GM15510 (cell line): ENCODE data around the gene CAPN11.

ENCODE experiments used
- POLR2A ChIP-seq: IDR thresholded peaks from 3 replicates; pipeline ENCODE4 v1.6.1; 2011; ENCODE audit warnings: borderline replicate concordance; ENCODE audit not compliant: insufficient read length; ENCODE audit errors: extremely low read depth

The CAPN11 gene

DNA sequence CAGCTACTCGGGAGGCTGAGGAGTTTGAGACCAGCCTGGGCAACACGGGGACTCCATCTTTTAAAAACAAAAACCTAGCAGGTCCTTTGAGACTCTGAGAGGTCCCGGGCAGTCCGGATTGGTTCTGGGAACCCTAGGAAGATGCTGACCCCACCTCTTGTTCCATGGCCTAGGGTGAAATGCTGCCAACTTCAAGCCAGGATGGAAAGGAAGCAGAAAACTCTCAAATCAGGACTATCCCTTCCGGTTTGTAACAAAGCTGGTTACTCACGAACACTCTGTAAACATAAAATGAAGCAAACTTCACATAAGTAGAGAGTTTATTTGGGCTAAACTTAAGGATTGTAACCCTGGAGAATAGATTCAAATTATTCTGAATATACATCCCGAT lies 28.0 kb downstream of the CAPN11 start:
- TF ChIP-seq POLR2A: no peak

DNA sequence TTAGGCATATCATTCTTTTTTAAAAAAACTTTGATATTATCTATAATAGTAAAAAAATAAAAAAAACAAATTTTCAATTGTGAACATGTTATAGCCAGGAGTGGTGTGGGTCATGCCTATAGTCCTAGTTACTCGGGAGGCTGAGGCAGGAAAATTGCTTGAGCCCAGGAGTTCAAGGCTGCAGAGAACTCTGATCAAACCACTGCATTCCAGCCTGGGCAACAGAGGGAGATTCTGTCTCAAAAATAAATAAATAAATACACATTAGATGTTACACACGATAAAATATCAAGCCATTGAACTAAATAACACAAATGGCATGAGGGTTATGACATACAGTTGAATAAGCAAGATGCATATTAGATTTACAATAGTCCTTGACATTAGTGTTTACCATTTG lies 30.2 kb downstream of the CAPN11 start:
- no peak for TF ChIP-seq POLR2A

GRCh38 chr6:44189257-44189656 lies 30.6 kb downstream of the CAPN11 start:
- TF ChIP-seq POLR2A: no peak

DNA sequence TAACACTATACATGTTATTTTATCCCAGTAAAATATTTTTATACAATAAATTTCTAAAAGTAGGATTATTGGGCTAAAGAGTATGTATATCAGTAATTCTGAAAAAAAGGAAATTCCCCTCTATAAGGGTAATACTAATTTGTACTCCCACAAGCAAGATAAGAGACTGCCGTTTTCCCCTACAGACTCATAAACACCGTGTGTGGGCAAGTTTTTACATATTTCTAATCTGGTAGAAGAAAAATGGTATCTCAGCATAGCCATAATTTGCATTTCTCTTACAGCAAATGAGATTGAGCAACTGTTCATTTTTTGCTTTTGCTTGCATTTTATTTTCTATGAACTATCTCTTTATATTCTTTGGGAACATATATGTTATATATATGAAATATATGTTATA lies 32.1 kb downstream of the CAPN11 start:
- TF ChIP-seq POLR2A: no peak

GRCh38 chr6:44192428-44193041 lies 33.9 kb downstream of the CAPN11 start:
- no peak for TF ChIP-seq POLR2A

DNA sequence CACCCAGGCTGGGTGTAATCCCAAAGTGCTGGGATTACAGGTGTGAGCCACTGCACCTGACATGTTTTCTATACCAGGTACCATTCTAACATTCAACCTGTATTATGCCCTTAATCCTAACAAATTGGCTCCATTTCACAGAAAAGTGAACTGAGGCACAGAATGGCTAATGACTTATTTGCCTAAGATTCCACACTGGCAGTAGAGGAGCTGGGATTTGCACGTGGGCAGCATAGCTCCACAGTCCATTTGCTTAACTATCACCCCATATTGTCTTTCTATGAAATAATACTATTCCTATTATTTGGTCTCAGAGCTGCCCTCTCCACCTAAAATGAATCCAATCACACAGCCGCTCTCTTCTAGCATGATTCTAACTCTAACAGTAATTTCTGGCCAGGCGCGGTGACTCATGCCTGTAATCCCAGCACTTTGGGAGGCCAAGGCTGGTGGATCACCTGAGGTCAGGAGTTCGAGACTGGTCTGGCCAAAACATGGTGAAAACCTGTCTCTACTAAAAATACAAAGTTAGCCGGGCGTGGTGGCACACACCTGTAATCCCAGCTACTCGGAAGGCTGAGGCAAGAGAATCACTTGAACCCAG lies 34.8 kb downstream of the CAPN11 start:
- TF ChIP-seq POLR2A: no peak

DNA sequence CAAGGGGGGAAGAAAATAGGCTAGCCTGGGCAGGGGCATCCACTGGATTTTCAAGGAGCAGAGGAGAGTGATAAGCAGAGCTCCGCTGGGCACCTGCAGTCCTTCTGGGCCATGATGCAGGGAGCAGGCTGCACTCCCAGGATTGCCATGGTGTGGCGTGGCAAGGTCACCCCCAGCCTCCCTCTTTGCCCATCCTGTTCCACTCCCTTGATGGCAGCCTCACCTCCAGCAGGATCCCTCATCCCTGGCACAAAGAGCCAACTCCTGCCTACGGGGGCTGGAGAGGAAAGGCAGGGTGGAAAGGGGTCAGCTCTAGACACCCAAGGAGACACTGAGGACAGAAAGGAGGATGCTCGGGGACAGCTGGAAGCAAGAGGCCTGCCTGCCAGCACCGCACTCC lies 35.7 kb downstream of the CAPN11 start:
- no peak for TF ChIP-seq POLR2A

GRCh38 chr6:44198684-44199083 lies 40.1 kb downstream of the CAPN11 start:
- TF ChIP-seq POLR2A: no peak

- TF ChIP-seq POLR2A: no peak
These were observed 41.3 kb downstream of the CAPN11 start for GRCh38 chr6:44199883-44200282.

- TF ChIP-seq POLR2A: no peak
These were observed 42.6 kb downstream of the CAPN11 start for GRCh38 chr6:44201200-44201599.

DNA sequence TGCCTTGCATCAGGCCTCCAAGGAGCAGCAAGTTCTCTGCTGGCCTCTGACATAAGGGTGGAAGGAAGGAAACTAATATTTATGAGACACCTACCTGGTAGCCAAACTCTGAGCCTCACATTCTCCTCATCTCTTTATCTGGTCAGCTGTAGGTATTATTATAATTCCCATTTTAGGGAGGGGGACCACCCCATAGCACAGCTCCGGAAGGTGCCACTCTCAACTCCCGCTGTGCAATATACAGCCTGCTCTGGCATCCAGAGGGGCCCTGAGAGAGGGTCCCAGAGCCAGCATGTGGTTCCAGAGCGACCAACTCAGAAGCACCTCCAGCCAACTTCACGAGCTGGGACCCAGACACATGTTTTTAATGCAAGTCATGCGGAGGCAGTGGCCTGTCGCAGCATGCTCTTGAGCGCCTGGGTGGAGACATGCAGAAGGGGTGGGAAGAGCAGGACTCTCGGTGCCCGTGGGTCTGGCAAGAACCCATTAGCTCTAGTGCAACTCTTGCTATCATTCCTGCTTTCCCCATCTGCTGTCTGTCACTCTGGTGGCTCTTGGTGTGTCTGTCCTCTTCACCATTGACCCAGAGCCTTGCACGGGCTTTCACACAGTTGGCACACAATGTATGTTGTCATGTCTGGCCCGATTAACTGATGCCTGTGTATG lies 43.2 kb downstream of the CAPN11 start:
- TF ChIP-seq POLR2A: no peak

DNA sequence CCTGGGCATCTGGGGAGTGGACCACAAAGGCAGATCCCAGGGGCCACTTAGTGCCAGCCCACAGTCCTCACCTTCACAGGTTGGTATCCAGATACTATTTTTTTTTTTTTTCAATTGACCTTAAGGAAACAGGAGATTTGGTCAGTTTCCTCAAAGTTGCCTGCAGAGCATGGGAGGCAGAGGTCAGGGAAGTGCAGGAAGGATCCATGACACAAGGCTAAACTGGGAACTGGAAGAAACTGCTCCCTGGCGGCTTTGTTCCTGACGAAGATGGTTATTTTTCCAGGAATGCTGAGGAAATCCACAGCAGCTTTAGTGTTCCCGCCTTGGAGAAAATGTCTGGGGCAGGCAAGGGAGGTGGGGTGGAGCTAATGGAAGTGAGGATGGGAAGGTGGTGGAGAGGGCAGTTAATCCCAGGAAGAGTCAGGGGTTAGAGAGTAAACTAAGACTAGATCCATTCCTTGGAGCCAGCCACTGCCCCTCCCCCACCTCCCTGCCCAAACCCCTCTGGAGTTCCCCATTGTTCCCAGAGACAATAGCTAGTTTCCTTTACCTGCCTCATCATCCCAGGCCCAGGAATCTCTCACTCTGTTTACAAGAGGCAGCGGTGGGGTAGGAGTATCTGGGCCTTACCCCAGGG lies 43.8 kb downstream of the CAPN11 start:
- no peak for TF ChIP-seq POLR2A

GRCh38 chr6:44202972-44203750 lies 44.5 kb downstream of the CAPN11 start:
- no peak for TF ChIP-seq POLR2A

GRCh38 chr6:44203955-44204354 lies 45.3 kb downstream of the CAPN11 start:
- TF ChIP-seq POLR2A: no peak

- TF ChIP-seq POLR2A: no peak
These were observed 49.3 kb downstream of the CAPN11 start for GRCh38 chr6:44207966-44208365.

DNA sequence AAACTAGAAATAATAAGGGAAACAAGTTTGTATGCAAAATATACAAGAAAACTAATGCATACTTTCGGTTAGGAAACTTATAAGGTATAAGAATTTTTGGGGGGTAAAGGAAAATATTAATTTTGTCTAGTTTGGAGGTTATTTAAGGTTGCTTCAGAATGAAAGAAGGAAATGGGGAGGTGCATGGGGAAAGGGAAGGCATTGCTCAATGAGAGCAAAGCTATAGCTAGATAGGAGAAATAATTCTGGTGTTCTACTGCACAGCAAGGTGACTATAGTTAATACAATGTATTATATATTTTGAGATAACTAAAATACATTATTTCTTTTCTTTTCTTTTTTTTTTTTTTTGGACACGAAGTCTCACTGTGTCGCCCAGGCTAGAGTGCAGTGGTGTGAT lies 52.7 kb downstream of the CAPN11 start:
- TF ChIP-seq POLR2A: no peak

DNA sequence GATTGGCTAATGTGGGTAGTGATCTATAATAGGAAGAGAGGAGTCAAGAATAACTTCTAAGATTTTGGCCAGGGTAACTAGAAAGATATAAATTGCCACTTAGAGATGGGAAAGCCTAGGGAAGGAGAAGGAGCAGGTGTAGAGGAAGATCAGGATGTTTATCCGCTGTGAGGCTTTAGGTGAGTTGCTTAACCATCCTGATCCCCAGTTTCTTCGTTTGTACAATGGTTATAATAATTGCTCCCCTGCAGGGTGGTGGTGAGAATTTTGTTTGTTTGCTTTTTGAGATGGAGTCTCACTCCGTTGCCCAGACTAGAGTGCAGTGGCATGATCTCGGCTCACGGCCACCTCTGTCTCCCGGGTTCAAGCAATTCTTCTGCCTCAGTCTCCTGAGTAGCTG lies 55.7 kb downstream of the CAPN11 start:
- no peak for TF ChIP-seq POLR2A
